ENCODE data around the gene LY86. TPM values are rescaled to one million over a fixed set of nuclear protein-coding genes. Genes with fewer than 3 reads are reported as not detected.

Gene LY86
- total RNA-seq, 1 donor from 2014 or later, result not detected

DNA sequence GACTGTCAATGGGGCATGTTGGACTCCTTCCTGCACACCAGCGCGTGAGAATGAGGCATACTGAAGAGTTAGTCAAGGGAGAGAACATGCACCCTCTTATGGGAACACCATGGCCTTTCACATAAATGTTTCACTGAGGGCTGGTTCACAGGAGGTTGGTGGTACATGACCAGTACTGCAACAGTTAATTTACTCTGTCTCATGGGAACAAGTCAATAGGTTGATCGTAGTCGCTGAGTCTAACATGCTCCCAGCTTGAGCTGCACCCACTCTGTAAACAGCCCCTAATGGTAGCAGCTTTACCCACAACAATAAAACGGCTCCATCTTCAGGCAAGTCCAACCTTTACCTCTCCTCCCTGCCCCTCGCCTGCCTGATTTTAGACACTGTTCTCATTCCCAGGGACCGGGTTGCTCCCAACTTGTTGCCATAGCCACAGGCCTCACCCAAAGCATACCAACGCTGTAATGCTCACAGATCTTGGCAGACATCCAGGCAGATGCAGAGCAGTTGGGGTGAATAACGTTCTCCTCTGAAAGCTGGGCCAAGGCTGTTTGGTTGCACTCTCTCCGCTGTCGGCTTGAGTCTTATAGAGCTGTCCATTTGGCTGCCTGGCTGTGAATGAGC is 111.3 kb downstream of the LY86 start:
- Mint-ChIP-seq H3K36me3 (ENCODE audit: low read depth) (no peaks in the 10 kb centered on the region), H3K27ac (ENCODE audit: unreplicated experiment) (no peak overlapping the region), H3K9me3 (no peaks in the 10 kb centered on the region), H3K4me3 (no peak overlapping the region), H3K27me3 (ENCODE audit: low read depth) (peaks cover 12% of the 10 kb centered on the region), H3K4me1 (peaks cover 19% of the 10 kb centered on the region)
- TF ChIP-seq, protein P1, sequence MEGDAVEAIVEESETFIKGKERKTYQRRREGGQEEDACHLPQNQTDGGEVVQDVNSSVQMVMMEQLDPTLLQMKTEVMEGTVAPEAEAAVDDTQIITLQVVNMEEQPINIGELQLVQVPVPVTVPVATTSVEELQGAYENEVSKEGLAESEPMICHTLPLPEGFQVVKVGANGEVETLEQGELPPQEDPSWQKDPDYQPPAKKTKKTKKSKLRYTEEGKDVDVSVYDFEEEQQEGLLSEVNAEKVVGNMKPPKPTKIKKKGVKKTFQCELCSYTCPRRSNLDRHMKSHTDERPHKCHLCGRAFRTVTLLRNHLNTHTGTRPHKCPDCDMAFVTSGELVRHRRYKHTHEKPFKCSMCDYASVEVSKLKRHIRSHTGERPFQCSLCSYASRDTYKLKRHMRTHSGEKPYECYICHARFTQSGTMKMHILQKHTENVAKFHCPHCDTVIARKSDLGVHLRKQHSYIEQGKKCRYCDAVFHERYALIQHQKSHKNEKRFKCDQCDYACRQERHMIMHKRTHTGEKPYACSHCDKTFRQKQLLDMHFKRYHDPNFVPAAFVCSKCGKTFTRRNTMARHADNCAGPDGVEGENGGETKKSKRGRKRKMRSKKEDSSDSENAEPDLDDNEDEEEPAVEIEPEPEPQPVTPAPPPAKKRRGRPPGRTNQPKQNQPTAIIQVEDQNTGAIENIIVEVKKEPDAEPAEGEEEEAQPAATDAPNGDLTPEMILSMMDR (conservative IDR thresholded peaks at IDR 0.05), result no peak
- no peak for DNase-seq (ENCODE audit: low read depth, low spot score)

DNA sequence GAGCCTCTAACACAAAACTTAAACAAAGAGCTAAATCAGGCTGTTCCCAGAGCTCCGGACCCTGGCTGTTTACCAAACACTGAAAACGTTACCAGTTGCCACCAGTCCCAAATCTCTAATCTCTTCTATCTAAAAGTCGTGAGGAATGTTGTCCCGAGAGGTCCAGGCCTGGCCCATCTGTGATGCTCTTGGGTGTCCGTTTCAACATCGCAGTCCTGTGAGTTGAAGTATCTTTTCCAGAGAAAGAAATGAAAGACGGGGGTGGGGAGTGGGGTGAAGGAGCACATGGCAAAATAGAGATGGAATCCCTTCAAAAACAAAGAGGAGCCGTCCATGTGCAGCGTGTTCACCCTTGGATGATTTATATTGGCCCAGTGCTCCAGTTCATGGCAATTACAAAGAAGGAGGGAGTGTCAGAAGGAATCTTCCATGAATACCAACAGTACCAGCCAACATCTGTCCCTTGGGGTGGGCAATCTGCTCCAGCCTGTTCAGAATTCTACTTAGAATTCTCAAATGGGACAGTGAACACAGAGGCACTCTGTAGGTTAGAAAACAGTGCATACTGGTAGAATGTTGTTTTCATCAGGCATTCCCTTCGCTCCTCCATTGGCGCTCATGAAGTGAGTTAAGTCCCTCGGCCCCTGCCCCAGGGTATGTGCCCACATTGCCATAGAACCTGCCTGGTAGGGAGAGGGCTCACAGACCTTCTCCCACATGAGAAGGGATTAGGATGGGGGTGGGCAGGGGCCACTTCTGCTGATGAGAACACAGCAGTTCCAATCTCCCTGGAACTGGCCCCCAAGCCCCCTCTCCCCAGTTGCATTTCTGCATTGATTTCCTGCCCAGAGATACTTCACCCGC is 112.1 kb downstream of the LY86 start:
- Mint-ChIP-seq H3K27me3 (ENCODE audit: low read depth) (peaks cover 5% of the 10 kb centered on the region), H3K4me3 (no peak overlapping the region), H3K9me3 (no peaks in the 10 kb centered on the region), H3K27ac (ENCODE audit: unreplicated experiment) (no peak overlapping the region), H3K36me3 (ENCODE audit: low read depth) (no peaks in the 10 kb centered on the region), H3K4me1 (peaks cover 19% of the 10 kb centered on the region)
- no peak for DNase-seq (ENCODE audit: low read depth, low spot score)
- TF ChIP-seq, protein P1 (conservative IDR thresholded peaks at IDR 0.05), result no peak

DNA sequence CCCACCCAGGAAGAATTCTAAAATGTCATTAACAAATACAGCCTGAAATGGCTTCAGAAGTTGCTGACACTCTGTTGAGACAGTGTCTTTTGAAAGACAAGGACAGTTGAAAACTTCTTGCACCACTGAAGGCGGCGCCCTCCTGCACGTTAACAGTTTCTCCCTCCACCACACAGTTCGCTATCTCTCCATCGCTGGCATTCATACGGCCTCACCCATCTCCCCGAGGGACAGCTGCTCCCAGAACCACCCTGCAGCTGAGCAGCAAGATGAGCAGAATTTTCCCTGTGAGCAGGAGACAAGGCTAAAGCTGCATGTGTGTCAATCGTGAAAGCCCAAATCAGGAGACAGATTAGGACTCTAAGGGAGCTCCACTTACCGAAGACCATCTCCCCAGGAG is 113.3 kb downstream of the LY86 start:
- Mint-ChIP-seq H3K27me3 (ENCODE audit: low read depth) (no peaks in the 10 kb centered on the region), H3K36me3 (ENCODE audit: low read depth) (no peaks in the 10 kb centered on the region), H3K4me3 (no peak overlapping the region), H3K9me3 (no peaks in the 10 kb centered on the region), H3K4me1 (peaks cover 13% of the 10 kb centered on the region), H3K27ac (ENCODE audit: unreplicated experiment) (no peak overlapping the region)
- DNase-seq (ENCODE audit: low read depth, low spot score), result no peak
- TF ChIP-seq, protein P1 (conservative IDR thresholded peaks at IDR 0.05), result no peak

DNA sequence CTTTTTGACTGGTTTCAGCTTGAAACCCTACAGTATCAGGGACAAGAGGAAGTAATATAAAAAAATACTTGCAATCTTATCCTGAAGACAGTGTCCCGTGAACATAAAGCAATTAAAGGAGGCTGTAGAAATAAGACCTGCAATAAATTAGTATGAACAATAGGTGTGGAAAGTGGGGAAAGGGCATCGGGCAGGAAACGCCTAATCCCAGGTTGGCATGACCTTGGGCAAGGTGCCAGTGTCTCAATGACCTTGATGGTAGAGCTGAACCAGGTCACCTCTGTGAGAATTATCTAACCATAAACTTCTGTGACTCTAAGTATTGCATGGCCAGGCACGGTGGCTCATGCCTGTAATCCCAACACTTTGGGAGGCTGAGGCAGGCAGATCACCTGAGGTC is 115.2 kb downstream of the LY86 start:
- Mint-ChIP-seq H3K4me3 (no peak overlapping the region), H3K4me1 (peaks cover 5% of the 10 kb centered on the region), H3K36me3 (ENCODE audit: low read depth) (no peaks in the 10 kb centered on the region), H3K27ac (ENCODE audit: unreplicated experiment) (no peak overlapping the region), H3K27me3 (ENCODE audit: low read depth) (no peaks in the 10 kb centered on the region), H3K9me3 (no peaks in the 10 kb centered on the region)
- no peak for DNase-seq (ENCODE audit: low read depth, low spot score)
- TF ChIP-seq, protein P1 (conservative IDR thresholded peaks at IDR 0.05), result no peak
